ENCODE measurements around the gene EEF2.

Gene EEF2

GRCh38 chr19:3984908-3985642 is at the start of gene EEF2:
TSS of gene EEF2 (minus strand) at chr19:3985463. CDS start at chr19:3985380, 83 bp downstream.
- DNase-seq (ENCODE audit: low spot score) = peak; percentile 64

- no peak for DNase-seq (ENCODE audit: low spot score)
Observed at GRCh38 chr19:4034048-4035017, 49.1 kb upstream of the EEF2 start.

GRCh38 chr19:4033028-4033956 is 48.0 kb upstream of the EEF2 start:
- DNase-seq (ENCODE audit: low spot score) = no peak

- DNase-seq (ENCODE audit: low spot score) = no peak
Observed at GRCh38 chr19:4032436-4032835, 47.2 kb upstream of the EEF2 start.

GRCh38 chr19:4031420-4031819 is 46.2 kb upstream of the EEF2 start:
- DNase-seq (ENCODE audit: low spot score) = no peak

- DNase-seq (ENCODE audit: low spot score) = no peak
Observed at GRCh38 chr19:4030981-4031380, 45.7 kb upstream of the EEF2 start.

- DNase-seq (ENCODE audit: low spot score) = no peak
Observed at GRCh38 chr19:4030552-4030951, 45.3 kb upstream of the EEF2 start.

- DNase-seq (ENCODE audit: low spot score) = no peak
Observed at GRCh38 chr19:4029247-4029614, 44.0 kb upstream of the EEF2 start.

GRCh38 chr19:4028334-4029246 is 43.3 kb upstream of the EEF2 start:
- no peak for DNase-seq (ENCODE audit: low spot score)

- DNase-seq (ENCODE audit: low spot score) = no peak
Observed at GRCh38 chr19:4027146-4027545, 41.9 kb upstream of the EEF2 start.

GRCh38 chr19:4025317-4025716 is 40.1 kb upstream of the EEF2 start:
- no peak for DNase-seq (ENCODE audit: low spot score)

GRCh38 chr19:4023600-4024398 is 38.5 kb upstream of the EEF2 start:
- DNase-seq (ENCODE audit: low spot score) = no peak

GRCh38 chr19:4019578-4019977 is 34.3 kb upstream of the EEF2 start:
- no peak for DNase-seq (ENCODE audit: low spot score)

GRCh38 chr19:4018775-4019504 is 33.7 kb upstream of the EEF2 start:
- no peak for DNase-seq (ENCODE audit: low spot score)

- no peak for DNase-seq (ENCODE audit: low spot score)
Observed at GRCh38 chr19:4018140-4018613, 32.9 kb upstream of the EEF2 start.

- DNase-seq (ENCODE audit: low spot score) = no peak
Observed at GRCh38 chr19:4016903-4017638, 31.8 kb upstream of the EEF2 start.

GRCh38 chr19:4016486-4016885 is 31.2 kb upstream of the EEF2 start:
- no peak for DNase-seq (ENCODE audit: low spot score)

- no peak for DNase-seq (ENCODE audit: low spot score)
Observed at GRCh38 chr19:4015705-4016402, 30.6 kb upstream of the EEF2 start.
